ENCODE data around the gene FSD1.

DNA sequence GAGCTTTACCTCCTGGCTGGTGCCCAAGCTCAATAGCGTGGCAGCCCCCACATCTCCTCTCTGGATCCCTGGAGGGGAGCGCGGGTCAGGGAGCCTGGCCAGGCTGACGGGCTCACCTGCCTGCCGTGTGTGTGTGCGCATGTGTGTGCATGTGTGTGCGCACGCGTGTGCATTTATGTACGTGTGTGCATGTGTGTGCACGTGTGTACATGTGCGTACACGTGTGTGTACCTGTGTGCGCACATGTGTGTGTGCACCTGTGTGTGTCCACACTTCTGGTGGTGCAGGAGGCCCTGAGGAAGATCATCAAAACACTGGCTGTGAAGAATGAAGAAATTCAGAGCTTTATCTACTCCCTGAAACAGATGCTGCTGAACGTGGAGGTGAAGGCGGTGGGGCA is 1.3 kb downstream of the FSD1 start:
- TF ChIP-seq, protein P1, sequence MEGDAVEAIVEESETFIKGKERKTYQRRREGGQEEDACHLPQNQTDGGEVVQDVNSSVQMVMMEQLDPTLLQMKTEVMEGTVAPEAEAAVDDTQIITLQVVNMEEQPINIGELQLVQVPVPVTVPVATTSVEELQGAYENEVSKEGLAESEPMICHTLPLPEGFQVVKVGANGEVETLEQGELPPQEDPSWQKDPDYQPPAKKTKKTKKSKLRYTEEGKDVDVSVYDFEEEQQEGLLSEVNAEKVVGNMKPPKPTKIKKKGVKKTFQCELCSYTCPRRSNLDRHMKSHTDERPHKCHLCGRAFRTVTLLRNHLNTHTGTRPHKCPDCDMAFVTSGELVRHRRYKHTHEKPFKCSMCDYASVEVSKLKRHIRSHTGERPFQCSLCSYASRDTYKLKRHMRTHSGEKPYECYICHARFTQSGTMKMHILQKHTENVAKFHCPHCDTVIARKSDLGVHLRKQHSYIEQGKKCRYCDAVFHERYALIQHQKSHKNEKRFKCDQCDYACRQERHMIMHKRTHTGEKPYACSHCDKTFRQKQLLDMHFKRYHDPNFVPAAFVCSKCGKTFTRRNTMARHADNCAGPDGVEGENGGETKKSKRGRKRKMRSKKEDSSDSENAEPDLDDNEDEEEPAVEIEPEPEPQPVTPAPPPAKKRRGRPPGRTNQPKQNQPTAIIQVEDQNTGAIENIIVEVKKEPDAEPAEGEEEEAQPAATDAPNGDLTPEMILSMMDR (conservative IDR thresholded peaks at IDR 0.05), result no peak
- no peak for TF ChIP-seq ZFX (IDR thresholded peaks at IDR 0.05)

Data from C4-2B (cell line).